Activated T-helper 1 cell treated with anti-CD3 and anti-CD28 coated beads, Interleukin-2, amount 50 U/mL, for 16 hours (primary cell): ENCODE data around the gene SMAD6.
"Not testable (repeated sequence)": the region's sequence is repeated elsewhere in the genome, so short reads cannot be mapped to it uniquely, and the experiment has no call there.

ENCODE experiments used
- DNase-seq, 2 donors: peaks; one replicate each; pipeline ENCODE4 v3.0.0-alpha.2; 2020; ENCODE audit warnings: low read depth in 1 of 2, low spot score in 1 of 2

Gene SMAD6

GRCh38 chr15:66756295-66756694, 54.3 kb downstream of the SMAD6 start:
- no peak for DNase-seq

GRCh38 chr15:66757030-66757429, 55.0 kb downstream of the SMAD6 start:
- DNase-seq, result no peak

GRCh38 chr15:66757521-66757920, 55.5 kb downstream of the SMAD6 start:
- no peak for DNase-seq

GRCh38 chr15:66758217-66758616, 56.2 kb downstream of the SMAD6 start:
- not testable (repeated sequence) for DNase-seq

GRCh38 chr15:66758844-66759243, 56.8 kb downstream of the SMAD6 start:
- no peak for DNase-seq

GRCh38 chr15:66760097-66760967, 58.3 kb downstream of the SMAD6 start:
- no peak for DNase-seq

GRCh38 chr15:66760968-66761725, 59.1 kb downstream of the SMAD6 start:
- no peak for DNase-seq

GRCh38 chr15:66761726-66762595, 59.9 kb downstream of the SMAD6 start:
- DNase-seq, result no peak

GRCh38 chr15:66763186-66764071, 61.4 kb downstream of the SMAD6 start:
- DNase-seq, result no peak

GRCh38 chr15:66764072-66764786, 62.2 kb downstream of the SMAD6 start:
- no peak for DNase-seq

GRCh38 chr15:66765478-66766281, 63.6 kb downstream of the SMAD6 start:
- no peak for DNase-seq

GRCh38 chr15:66766282-66767230, 64.5 kb downstream of the SMAD6 start:
- no peak for DNase-seq

GRCh38 chr15:66767240-66767659, 65.2 kb downstream of the SMAD6 start:
- DNase-seq, result no peak

GRCh38 chr15:66768987-66769386, 67.0 kb downstream of the SMAD6 start:
- no peak for DNase-seq

GRCh38 chr15:66770518-66771350, 68.7 kb downstream of the SMAD6 start:
- DNase-seq, result no peak

GRCh38 chr15:66771351-66771650, 69.3 kb downstream of the SMAD6 start:
- DNase-seq, result no peak

GRCh38 chr15:66772604-66773128, 70.6 kb downstream of the SMAD6 start:
- no peak for DNase-seq
